ENCODE data around the gene FAM32A.

Gene FAM32A

DNA sequence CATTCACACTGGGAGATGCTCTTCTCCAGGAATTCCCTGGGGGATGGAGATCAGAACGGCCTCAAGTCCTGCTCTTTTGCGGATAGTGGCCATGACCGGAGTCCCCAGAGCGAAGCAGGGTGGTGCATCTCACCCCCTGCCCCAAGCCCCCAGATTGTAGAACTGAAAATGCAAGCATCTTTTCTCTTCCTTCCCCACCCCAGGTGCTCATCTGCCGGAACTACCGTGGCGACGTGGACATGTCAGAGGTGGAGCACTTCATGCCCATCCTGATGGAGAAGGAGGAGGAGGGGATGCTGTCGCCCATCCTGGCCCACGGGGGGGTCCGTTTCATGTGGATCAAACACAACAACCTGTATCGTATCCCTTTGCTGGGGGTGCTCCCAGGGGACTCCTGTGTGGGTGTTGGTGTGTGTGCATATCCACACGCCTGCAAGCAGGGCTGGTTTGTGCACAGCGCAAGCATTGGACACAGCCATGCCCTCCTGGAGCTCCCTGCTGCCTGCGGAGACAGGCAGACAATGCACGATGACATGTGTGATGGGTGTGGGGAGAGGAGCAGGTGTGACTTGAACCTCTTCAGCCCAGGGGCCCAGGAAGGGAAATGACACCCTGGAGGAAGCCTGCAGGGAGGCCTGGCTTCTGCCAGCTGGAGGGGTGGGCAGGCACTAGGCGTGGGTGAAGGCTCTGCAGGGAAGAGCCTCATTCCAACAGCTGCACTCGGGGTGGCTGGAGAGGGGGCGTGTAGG is 18.2 kb downstream of the FAM32A start:
- DNase-seq: no peak

DNA sequence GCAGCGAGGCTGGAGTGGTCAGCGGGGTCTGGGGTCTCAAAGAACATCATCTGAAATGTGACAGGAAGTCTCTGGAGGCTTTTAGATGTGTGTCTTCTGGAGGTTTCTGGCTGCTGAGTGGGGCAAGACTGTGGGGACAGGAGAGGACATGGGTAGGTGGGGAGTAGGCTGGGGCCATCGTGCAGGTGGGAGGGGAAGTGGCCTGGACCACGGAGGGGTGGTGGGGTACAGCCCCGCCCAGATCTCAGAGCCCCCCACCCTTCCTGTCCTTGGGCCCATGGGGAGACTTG is 18.7 kb downstream of the FAM32A start:
- no peak for DNase-seq

DNA sequence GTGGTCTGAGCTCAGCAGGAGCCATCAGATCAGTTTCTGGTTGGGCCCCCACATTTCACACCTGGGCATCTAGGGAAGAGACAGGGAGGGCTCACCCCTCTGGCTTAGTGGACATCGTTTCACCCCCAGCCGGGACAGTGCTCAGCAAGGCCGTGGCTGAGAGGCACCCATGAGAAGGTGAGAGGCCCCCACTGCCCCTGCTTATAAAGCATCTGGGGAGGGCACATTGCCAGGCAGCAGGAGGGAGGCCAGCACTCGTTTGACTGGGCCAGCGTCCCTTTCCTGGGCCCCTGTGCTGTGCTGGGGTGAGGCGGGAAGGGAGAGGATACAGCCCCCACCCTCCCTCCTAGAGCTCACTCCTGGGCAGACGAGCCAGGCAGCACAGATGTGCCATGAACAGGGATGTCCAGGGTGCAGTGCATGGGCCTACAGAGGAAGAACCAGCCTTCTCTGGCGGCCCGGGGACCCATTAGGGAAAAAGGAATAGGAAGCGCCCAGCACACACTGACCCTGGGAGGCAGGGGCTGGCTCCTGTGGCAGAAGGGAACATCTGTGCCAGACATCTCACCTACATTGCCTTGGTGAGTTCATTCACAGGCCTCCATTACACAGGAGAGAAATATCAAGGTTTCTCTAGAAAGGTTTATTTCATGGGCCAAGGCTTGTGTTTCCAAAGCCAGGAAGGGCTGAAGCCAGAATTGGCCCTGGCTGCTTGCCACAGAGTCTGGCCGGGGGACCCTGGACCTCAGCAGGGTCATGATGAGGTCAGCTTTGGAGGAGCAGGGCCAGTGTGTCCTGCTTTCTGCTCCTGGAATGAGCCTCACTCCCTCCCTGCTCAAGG is 20.2 kb downstream of the FAM32A start:
- DNase-seq: no peak

DNA sequence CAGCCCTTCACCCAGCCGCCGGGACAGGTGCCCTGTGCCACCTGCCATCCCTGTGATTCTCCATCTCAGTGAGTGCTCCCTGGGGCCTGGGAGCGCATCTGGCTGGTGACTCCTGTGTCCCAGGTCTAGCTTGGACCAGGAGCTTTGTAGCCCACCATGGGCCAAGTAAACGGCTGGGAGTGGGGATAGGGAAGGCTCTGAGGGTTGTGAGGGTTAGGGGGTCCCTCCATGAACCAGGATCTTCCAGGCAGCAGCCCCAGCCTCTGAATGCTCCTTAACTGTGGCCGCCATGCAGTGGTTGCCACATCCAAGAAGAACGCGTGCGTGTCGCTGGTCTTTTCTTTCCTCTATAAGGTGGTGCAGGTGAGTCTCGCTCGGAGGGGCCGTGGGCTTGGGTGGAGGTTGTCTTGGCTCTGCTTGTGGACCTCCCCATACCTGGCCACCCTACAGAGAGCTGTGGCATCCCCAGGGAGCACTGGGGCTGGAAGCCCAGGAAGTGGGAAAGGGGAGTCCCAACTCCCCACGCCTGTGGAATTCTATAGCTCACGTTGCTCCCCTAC is 20.9 kb downstream of the FAM32A start:
- no peak for DNase-seq

DNA sequence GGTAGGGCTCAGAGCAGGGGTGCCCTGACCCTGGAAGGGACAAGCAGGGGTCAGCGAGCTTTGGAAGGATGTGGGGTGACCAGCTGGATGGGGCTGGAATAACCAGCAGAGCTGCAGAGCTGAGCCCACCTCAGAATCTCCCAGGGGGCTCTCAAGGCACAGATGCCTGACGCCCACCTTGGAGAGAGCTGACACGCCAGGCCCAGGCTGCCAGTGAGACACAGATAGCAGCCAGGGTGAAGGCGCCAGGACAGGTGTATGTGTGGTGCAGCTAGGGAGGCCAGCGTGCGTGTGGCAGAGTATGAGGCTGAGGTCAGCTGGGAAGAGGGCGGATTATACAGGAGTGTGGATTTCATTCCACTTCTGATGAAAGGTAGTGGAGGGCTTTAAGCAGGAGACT is 21.4 kb downstream of the FAM32A start:
- no peak for DNase-seq

DNA sequence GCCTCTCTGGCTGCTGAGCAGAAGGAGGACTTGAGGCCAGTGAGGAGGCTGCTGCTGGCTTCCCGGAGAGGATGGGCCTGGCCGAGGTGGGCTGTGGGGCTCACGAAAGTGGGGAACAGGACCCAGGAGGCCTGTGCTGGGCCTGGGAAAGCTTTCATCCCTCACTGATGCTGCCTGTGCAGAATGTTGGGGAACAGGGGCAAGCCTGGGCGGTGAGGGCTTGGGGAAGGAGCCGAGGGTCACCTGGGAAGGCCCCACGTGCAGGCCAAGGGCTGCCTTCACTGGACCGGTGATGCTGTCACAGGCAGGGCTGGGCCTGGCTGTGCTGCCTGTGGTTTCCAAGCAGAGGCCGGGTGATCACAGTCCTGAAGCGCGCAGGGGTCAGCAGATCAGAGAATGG is 21.9 kb downstream of the FAM32A start:
- DNase-seq: no peak

DNA sequence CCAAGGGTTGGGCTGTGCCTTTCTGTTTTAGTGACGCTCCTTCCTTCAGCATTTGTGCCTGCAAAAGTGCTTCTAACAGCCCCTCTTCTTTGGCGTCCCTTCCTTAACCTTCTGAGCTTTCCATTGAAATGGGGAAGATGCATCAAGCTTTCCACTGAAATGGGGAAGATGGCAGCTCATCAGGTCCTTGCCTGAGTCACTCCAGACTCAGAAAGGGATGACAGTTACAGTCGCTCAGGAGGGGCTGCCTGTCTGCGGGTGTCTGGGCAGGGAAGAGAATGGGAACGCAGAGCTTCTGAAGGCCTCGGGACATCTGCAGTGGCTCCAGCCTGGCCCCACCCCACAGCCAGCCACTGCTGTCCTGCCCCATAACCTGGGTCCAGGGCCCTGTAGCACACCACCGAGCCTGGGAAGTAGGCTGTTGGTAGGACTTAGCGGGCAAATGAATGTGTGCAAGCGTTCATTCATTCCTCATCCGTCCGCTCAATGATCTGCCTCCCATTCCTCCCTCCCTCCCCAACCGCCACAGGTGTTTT is 22.3 kb downstream of the FAM32A start:
- DNase-seq: no peak

DNA sequence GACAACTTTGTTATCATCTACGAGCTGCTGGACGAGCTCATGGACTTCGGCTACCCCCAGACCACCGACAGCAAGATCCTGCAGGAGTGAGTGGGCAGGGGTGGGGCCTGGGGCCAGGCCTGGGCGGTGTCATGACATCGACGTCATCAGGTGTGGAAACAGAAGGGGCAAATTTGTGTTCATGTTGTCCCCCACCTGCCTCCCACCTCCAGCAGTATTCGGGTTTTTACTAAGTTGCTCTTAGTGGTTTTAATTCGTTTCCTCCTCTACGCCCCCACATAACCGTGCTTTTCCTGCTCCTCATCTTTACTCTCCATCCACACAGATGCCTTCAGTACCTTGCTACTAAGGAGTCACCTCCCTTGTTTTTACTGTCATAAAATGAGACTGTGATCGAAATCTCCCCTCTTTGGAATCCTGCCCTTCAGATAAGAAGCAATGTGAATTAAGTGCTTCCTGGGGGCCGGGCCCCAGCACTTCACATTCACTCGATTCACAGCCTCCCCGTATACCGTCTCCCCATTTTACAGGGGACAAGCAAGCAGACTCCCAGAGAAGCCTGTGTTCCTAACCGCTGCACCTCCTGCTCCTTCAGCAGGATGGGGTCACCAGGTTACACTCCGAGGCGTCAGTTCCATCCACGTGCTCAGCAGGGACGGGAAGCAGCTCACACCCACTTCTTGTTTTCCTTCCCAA is 23.0 kb downstream of the FAM32A start:
- no peak for DNase-seq

DNA sequence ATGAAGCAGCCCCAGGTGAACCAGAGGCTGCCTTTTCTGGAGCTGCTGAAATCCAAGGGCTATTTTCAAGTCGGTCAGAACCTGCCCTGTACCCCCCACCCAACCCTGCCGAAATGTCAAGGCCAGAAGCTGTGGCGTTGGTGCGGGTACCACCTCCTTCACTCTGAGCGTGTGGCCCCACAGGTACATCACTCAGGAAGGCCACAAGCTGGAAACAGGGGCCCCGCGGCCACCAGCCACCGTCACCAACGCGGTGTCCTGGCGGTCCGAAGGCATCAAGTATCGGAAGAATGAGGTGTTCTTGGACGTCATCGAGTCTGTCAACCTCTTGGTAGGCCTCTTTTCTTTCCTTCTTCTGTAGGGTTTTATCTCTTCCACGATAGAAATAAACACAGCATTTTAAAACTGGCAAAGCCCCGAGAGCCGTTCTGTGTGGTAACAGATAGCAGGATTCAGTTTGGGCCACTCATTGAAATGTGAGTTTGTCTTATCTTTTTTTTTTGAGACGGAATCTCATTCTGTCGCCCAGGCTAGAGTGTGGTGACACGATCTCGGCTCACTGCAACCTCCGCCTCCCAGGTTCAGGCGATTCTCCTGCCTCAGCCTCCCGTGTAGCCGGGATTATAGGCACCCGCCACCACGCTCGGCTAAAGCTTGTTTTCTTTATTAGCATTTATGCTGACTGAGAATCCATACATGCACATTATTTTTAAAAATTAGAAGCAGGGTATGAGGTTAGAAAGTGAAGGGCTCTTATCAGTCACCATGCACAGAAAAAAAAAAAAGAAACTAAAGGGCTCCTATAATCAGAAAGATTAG is 23.8 kb downstream of the FAM32A start:
- no peak for DNase-seq

DNA sequence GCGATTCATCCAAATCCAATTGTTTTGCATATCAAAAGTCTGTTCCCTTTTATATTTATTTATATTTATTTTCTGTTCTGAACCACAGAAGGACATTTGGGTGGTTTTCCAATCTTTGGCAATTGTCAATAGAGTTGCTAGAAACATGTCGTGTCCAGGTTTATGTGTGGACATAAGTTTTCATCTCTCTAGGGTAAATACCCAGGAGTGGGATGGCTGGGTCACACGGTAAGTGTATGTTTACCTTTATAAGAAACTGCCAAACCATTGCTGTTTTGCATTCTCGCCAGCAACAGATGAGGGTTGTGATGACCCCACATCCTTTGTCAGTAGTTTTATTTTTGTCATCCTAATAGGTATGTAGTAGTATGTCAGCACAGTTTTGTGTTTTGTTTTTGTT is 25.0 kb downstream of the FAM32A start:
- no peak for DNase-seq

DNA sequence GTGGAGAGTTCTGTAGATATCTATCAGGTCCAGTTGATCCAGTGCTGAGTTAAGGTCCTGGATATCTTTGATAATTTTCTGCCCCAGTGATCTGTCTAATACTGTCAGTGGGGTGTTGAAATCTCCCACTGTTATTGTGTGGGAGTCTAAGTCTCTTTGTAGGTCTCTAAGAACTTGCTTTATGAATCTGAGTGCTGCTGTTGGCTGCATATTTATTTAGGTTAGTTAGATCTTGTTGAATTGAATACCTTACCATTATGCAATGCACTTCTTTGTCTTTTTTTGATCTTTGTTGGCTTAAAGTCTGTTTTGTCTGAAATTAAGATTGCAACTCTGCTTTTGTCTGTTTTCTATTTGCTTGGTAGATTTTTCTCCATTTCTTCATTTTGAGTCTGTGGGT is 27.9 kb downstream of the FAM32A start:
- DNase-seq: no peak

DNA sequence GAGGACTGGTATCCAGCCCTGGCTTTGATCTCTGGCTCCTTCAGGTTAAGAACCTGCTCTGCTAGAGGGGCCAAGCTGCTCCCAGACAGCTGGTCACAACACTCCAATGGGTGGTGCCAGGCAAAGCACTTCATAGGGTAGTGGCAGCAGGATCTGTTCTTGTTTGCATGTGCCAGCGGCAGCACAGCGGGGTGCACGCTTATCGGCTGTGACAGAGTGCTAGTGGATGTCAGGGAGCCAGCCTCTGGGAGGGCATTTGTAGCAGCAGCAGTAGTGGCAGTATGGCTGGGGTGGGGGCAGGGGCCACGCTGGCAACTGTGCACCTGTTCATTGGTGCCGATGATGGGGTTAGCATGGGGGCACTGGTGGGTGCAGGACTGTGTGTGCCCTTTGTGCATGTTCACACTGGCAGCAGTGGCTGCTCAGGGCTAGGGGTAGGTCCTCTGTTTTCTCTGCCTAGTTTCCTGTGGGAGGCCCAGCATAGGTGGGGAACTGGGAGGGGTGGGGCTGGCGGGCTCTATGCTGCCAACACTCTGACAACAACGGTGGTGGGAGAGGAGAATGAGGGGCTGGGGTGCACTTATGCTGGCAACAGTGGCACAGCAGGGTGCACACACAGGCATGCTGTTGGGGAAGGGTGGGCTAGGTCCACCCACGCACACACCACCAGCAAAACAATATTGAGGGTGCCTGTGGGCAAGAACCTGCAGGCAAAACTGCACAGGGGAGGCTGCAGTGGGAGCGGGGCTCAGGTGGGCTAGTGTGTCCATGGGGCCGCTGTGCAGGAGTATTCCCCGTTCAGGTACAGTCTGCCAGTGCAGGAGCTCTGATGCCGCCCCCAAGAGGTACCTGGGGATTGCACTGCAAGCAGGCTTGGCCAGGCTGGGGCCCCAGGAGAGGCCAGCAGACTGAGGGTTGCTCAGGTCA is 31.8 kb downstream of the FAM32A start:
- no peak for DNase-seq

DNA sequence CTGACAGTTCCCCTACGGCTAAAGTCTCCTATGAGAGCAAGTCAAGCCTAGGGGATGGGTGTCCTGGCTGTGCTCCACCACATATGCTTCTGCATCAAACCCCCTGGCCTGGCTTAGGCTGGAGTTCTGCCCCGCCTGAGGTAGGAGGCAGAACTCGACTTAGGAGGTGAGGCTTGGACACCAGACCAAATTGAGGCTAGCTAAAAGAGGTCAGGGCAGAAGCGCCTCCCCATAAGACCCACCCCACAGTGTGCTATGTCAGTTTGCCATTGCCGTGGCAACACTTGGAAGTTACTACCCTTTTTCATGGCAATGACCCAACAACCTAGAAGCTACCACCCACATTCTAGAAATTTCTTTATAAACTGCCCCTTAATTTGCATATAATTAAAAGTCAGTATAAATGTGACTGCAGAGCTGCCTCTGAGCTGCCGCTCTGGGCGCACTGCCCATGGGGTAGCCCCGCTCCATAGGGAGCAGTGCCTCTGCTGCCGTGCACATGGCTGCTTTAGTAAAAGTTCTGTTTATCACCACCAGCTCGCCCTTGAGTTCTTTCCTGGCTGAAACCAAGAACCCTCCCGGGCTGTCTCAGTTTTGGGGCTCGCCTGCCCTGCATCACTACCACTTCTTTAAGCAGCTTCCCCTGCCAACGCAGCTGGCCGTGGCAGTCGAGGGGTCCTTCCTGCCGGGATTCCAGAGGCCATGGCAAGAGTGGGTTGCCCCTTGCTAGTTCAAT is 32.7 kb downstream of the FAM32A start:
- DNase-seq: no peak

DNA sequence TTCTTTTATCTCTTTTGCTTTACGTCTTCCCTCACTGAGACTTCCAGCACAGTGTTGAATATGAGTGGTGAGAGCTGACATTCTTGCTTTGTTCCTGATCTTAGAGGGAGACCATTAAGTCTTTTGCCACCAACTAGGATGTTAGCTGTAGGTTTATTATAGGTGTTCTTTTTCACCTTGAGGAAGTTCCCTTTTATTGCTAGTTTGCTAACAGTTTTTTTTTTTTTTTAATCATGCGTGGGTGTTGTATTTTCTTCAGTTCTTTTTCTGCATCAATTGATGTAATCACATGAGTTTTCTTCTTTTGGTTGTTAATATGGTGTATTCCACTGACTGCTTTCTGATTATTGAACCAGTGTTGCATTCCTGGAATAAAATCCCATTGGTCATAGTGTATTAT is 33.6 kb downstream of the FAM32A start:
- no peak for DNase-seq

DNA sequence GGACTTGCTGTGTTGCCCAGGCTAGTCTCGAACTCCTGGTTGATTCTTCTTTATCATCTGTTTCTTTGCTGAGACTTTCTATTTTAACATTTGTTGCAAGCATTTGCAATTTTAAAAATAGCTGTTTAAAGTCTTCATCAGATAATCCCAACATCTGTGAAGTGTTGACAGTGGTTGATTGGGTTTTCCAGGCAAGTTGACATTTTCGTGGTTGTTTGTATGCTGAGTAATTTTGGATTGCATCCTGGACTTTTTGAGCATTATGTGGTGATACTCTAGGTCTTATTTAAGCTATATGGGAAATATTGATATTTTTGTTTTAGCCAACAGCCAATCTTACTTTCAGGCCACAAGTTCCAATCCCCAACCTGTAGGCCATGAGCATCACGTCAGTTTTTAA is 37.6 kb downstream of the FAM32A start:
- DNase-seq: no peak

DNA sequence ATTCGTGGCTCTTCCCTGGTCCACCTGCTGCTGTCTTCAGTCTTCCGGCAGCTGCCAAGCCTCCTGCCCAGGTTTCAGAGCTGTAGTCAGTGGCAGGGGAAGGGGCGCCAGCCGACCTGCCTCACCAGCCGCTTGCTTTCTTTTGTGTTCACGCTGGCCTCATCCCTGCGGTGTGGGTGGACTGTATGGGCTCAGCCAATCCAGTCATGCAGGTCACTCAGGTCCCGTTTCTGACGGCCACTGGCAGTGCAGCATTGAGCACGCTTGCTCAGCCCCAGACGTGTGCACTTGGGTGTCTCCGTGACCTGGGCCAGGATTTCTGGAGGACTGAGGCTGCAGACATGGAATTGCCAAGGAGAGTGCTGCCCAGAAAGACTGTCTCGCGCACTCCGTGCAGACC is 38.5 kb downstream of the FAM32A start:
- no peak for DNase-seq

DNA sequence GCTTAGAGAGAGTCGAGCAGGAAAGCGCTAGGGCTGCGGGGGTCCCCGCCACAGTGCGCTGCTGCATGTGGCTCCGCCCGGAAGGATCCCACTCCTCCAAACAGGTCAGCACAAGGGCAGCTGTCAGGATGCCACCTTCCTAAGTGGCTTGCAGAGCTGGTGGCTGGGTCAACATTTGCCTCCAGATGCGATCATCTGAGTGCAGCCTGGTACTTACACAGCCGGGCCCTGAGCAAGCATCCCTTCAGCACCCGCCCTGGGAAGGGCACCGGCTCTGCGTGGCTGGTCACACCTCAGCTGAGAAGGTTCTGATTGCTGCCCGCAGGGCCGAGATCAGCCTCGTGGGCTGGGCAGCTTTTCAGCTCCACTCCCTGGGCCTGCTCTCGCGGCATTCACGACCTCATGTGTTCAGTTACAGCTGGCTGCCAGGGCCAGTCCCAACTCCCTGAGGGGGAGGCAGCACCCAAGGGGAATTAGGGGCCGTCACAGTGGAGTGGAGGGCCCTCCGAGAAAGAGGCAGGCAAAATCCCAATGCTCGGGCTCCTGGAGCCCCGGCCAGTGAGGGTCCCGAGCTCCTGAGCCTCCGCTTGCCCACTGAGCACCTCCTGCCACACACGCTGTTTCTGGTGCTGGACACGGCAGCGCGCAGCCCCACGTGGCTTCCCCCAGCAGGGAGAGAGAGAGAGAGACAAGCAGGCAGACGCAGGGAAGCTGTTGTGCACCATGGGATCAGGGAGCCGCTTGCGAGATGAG is 39.3 kb downstream of the FAM32A start:
- no peak for DNase-seq

DNA sequence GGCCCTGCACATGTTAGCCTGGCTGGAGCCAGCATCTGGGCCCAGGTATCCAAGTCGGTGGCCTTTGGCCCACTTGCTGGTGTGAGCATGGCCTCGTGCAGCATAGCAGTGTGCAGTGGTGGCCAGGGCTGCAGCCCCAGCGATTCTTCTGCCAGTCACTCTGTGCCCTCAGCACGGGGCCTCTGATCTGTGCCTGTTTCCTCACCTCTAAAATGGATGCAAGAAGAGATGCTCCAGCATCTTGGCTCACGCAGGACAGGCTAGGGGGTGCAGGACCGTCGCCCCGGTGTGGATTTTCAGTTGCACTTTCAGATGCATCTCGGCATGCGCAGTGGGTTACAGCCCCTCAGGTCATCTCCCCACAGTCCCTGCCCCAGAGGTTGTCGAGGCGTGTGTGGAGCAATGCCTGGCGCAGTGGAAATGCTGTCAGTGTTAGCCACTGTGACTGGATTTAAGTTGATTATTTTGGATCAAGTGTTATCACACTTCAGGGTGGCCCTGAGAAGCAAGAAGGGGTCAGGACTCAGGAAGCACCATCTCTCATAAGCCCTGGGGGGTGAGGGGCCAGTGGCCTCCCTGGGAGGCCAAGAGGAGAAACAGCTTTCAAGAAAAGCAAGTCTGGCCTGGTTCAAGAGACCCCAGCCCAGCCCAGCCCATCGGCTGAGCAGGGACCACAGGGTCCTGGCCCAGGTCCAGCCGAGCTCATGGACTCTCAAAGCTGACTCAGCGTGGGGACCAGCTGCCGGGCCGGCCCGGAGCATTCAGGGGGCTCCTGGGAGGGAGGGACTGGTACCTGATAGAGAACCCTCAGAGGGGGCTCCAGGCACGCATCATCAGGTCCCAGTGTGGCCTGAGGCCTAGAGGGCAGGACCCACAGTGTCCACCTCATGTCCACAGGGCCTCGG is 40.3 kb downstream of the FAM32A start:
- no peak for DNase-seq

DNA sequence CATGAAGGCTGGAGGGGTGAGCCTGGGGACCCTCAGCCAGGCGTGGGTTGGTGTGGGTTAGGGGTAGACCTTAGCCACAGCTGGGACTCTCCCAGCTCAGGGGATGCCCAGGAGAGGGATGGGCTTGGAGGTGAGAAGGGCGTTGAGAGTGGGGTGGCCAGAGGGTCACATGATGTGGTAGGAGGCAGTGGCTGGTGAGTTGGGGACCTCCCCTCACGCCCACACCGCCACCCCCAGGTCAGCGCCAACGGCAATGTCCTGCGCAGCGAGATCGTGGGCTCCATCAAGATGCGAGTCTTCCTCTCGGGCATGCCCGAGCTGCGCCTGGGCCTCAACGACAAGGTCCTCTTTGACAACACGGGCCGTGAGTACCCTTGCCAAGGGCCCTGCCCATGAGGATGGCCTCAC is 41.0 kb downstream of the FAM32A start:
- no peak for DNase-seq
